ENCODE measurements around the gene S1PR1.

- no peak for TF ChIP-seq CTCF (conservative IDR thresholded peaks at IDR 0.05)
- no peak for TF ChIP-seq EZH2 (IDR thresholded peaks at IDR 0.05; ENCODE audit: low read depth)
Observed at GRCh38 chr1:101196668-101197067, 40.2 kb upstream of the S1PR1 start.

Data from PC-9 (cell line).